ENCODE data around the gene TAF1C. TPM values are rescaled to one million over a fixed set of nuclear protein-coding genes. Genes with fewer than 3 reads are reported as not detected.
"Not testable (repeated sequence)": the region's sequence is repeated elsewhere in the genome, so short reads cannot be mapped to it uniquely, and the experiment has no call there.

Gene TAF1C
- total and polyA plus RNA-seq, 9 of the 15 experiments (the other 6 are each of a cell fraction or from before 2014, with no cell fraction given) = 1.5 to 74.8 (median 21.0) TPM

DNA sequence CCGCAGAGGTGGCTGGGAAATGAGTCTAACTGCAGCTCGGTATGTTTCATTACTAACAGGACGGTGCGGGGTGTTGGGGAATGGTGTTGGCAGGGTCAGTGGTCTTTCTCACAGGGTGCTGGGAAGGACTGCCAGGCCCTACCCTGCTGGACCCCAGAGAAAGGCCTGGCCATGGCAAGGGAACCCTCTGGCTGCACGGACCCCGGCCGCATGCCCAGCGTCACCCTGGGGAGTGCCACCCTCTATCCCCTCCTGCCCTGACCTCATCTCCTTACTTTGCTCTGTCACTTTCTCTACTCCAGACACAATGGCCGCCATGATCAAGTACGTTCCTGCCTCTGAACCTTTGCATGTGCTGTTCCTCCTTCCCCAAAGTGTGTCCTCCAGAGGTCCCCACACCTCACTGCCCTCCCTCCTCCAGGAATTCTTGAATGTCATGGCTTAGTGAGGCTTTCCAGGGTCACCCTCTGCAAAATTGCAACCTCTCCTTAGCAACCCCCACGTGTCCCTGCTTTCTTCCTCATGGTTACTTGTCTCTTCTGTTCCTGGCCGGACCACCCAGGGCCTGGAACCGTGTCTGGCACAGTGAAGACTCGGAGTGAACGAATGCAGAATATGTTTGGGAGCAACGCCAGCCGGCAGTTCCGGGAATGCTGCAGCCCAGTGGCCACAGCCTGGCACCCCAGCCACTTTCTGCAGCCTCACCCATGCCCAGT is 19.3 kb upstream of the TAF1C start:
- DNase-seq (ENCODE audit: extremely low read depth in 1 of 4, low spot score in 3 of 4) (no peak), FAIRE-seq (no peak), ATAC-seq (no peak)
- ChIA-PET POLR2A (no interaction called here), CTCF (ENCODE audit: low intra/inter-chr PET ratio) (no interaction called here)
- Histone ChIP-seq H3K27me3 (ENCODE audit: control insufficient read depth in 2 of 2, insufficient read depth in 2 of 2, low read length in 2 of 2) (peaks cover 12 to 29% of the 10 kb centered on the region in 2 experiments), H3K36me3 (ENCODE audit: control insufficient read depth, insufficient read depth, low read length) (no peaks in the 10 kb centered on the region), H3K27ac (ENCODE audit: extremely low read depth, low read depth, low read length) (no peak overlapping the region), H3K4me1 (replicated peaks in 1 of 2; ENCODE audit: control insufficient read depth in 2 of 2, insufficient read depth in 2 of 2, low read length in 2 of 2) (peaks cover 6 to 16% of the 10 kb centered on the region in 2 experiments; a peak in 4 of 5 replicates), H4K20me1 (replicated peaks; ENCODE audit: control insufficient read depth, insufficient read depth, low read length) (no peaks in the 10 kb centered on the region), H3K9me1 (ENCODE audit: control insufficient read depth, insufficient read depth, low read length) (no peaks in the 10 kb centered on the region), H3K79me2 (ENCODE audit: control insufficient read depth, insufficient read depth, low read length) (no peaks in the 10 kb centered on the region), H3K4me2 (ENCODE audit: insufficient read depth, low read length) (no peak overlapping the region), H3K4me3 (no peak overlapping the region), H3K9ac (ENCODE audit: insufficient read depth in 1 of 2, low read depth in 2 of 2, low read length in 2 of 2) (peak overlapping the region in 1 of 2 experiments; percentile 22; a peak in 2 of 4 replicates), H2AFZ (ENCODE audit: low read depth, low read length) (no peak overlapping the region), H3K9me3 (replicated peaks; ENCODE audit: control insufficient read depth, insufficient read depth, low read depth, low read length) (0 out of 2 replicates have a peak, but pooled peaks cover 2% of the 10 kb centered on the region)
- 19% methylated on average over 18 of the region's 18 CpGs for WGBS (ENCODE audit: insufficient coverage, low coverage, missing lambda C conversion rate)
- intact Hi-C loops (cut with micrococcal nuclease) = no loop called here
- TF ChIP-seq YY1 (IDR thresholded peaks at IDR 0.05; ENCODE audit: borderline replicate concordance in 1 of 3, control insufficient read depth in 1 of 3, extremely low read depth in 1 of 3, insufficient read depth in 3 of 3, insufficient read length in 1 of 3, insufficient replicate concordance in 2 of 3, low read depth in 1 of 3, low read length in 2 of 3) = peak in 1 of 3 experiments; percentile 45
- TF ChIP-seq, protein P1, sequence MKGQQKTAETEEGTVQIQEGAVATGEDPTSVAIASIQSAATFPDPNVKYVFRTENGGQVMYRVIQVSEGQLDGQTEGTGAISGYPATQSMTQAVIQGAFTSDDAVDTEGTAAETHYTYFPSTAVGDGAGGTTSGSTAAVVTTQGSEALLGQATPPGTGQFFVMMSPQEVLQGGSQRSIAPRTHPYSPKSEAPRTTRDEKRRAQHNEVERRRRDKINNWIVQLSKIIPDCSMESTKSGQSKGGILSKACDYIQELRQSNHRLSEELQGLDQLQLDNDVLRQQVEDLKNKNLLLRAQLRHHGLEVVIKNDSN (CRISPR knock-in tag; IDR thresholded peaks at IDR 0.05) = peak; percentile 24; the same call in 1 of the 2 replicates
- no peak for TF ChIP-seq HIVEP1 (CRISPR knock-in tag; IDR thresholded peaks at IDR 0.05)
- in situ Hi-C loops (cut with MboI) = no loop called here
- BruUV-seq (replicated peaks) = no TSS peak

DNA sequence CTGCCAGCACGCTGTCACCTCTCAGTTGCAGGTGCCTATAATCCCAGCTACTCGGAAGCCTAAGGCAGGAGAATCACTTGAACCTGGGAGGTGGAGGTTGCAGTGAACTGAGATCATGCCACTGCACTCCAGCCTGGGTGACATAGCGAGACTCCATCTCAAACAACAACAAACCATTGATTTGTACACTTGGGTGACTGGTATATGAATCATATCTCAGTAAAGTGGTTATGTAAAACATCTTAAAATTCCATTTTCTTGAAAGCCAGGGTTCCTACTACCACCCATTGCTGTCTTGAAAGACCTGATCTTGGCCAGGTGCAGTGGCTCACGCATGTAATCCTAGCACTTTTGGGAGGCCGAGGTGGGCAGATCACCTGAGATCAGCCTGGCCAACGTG is 18.3 kb upstream of the TAF1C start:
- DNase-seq (ENCODE audit: extremely low read depth in 1 of 4, low spot score in 3 of 4); H3K4me3 ChIP-seq; H4K20me1 ChIP-seq (replicated peaks; ENCODE audit: control insufficient read depth, insufficient read depth, low read length); H2AFZ ChIP-seq (ENCODE audit: low read depth, low read length); H3K9ac ChIP-seq (ENCODE audit: insufficient read depth in 1 of 2, low read depth in 2 of 2, low read length in 2 of 2); CTCF ChIA-PET (ENCODE audit: low intra/inter-chr PET ratio); H3K79me2 ChIP-seq (ENCODE audit: control insufficient read depth, insufficient read depth, low read length); H3K9me3 ChIP-seq (replicated peaks; ENCODE audit: control insufficient read depth, insufficient read depth, low read depth, low read length); H3K9me1 ChIP-seq (ENCODE audit: control insufficient read depth, insufficient read depth, low read length); ATAC-seq; in situ Hi-C loops (cut with MboI); POLR2A ChIA-PET; BruUV-seq (replicated peaks); H3K27ac ChIP-seq (ENCODE audit: extremely low read depth, low read depth, low read length); intact Hi-C loops (cut with micrococcal nuclease); H3K4me2 ChIP-seq (ENCODE audit: insufficient read depth, low read length); FAIRE-seq; H3K36me3 ChIP-seq (ENCODE audit: control insufficient read depth, insufficient read depth, low read length): not testable (repeated sequence)
- Histone ChIP-seq H3K4me1 (replicated peaks in 1 of 2; ENCODE audit: control insufficient read depth in 2 of 2, insufficient read depth in 2 of 2, low read length in 2 of 2) (peaks cover 6 to 16% of the 10 kb centered on the region in 2 experiments; a peak in 4 of 5 replicates), H3K27me3 (ENCODE audit: control insufficient read depth in 2 of 2, insufficient read depth in 2 of 2, low read length in 2 of 2) (peaks cover 17 to 30% of the 10 kb centered on the region in 2 experiments)
- 22% methylated on average over 6 of the region's 6 CpGs for WGBS (ENCODE audit: insufficient coverage, low coverage, missing lambda C conversion rate)

GRCh38 chr16:84204551-84204950 is 17.7 kb upstream of the TAF1C start:
- H3K27ac ChIP-seq (ENCODE audit: extremely low read depth, low read depth, low read length); FAIRE-seq; H3K4me2 ChIP-seq (ENCODE audit: insufficient read depth, low read length); H4K20me1 ChIP-seq (replicated peaks; ENCODE audit: control insufficient read depth, insufficient read depth, low read length); in situ Hi-C loops (cut with MboI); H3K9me3 ChIP-seq (replicated peaks; ENCODE audit: control insufficient read depth, insufficient read depth, low read depth, low read length); CTCF ChIA-PET (ENCODE audit: low intra/inter-chr PET ratio); H3K9me1 ChIP-seq (ENCODE audit: control insufficient read depth, insufficient read depth, low read length); H2AFZ ChIP-seq (ENCODE audit: low read depth, low read length); ATAC-seq; H3K4me3 ChIP-seq; intact Hi-C loops (cut with micrococcal nuclease); BruUV-seq (replicated peaks); H3K9ac ChIP-seq (ENCODE audit: insufficient read depth in 1 of 2, low read depth in 2 of 2, low read length in 2 of 2); H3K36me3 ChIP-seq (ENCODE audit: control insufficient read depth, insufficient read depth, low read length); H3K79me2 ChIP-seq (ENCODE audit: control insufficient read depth, insufficient read depth, low read length); DNase-seq (ENCODE audit: extremely low read depth in 1 of 4, low spot score in 3 of 4): not testable (repeated sequence)
- POLR2A ChIA-PET = interaction anchor here (1.1 to 1.5 kb wide), 3 partner anchors 9 to 18 kb away, joined by 3 to 5 read pairs (median 3); partner anchors contain the start of gene TAF1C
- peaks cover 6 to 16% of the 10 kb centered on the region in 2 experiments; a peak in 4 of 5 replicates for H3K4me1 ChIP-seq (replicated peaks in 1 of 2; ENCODE audit: control insufficient read depth in 2 of 2, insufficient read depth in 2 of 2, low read length in 2 of 2)
- 42% methylated on average over 26 of the region's 26 CpGs for WGBS (ENCODE audit: insufficient coverage, low coverage, missing lambda C conversion rate)
- H3K27me3 ChIP-seq (ENCODE audit: control insufficient read depth in 2 of 2, insufficient read depth in 2 of 2, low read length in 2 of 2) = peaks cover 22 to 35% of the 10 kb centered on the region in 2 experiments
